ENCODE data around the gene ADRA2B. TPM values are rescaled to one million over a fixed set of nuclear protein-coding genes. Genes with fewer than 3 reads are reported as not detected.
"Not testable (repeated sequence)": the region's sequence is repeated elsewhere in the genome, so short reads cannot be mapped to it uniquely, and the experiment has no call there.

The ADRA2B gene
- total RNA-seq, 1 donor from 2014 or later, result 0.32 TPM

DNA sequence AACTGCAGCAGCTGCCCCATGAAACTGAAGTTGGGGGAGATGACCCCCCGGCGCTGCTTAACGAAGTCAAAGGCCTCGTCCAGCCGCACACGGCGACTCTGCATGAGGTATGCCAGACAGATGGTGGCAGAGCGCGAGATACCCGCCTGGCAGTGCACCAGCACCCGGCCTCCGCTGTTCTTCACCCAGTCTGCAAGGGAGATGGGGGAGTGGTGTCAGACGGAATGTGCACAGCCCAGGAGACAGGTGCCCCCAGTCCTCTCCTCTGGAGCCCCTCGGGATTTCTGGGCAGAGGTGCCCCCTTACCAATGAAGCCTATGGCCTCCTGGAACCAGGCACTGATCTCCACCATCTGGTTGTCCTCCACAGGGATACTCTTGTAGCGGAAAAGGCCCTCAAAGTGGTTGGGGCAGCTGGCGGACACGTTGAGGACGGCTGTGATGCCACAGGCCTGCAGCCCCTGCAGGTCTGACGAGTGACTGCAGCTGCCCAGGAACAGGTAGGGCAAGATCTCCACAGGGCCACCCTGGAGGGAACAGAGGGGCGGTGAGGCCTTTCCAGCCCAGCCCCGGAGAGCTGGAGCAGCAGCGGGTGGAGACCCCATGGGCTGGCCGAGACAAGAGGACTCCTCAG, 27.6 kb upstream of the ADRA2B start:
- ATAC-seq (no peak), DNase-seq (peak; percentile 44)
- peaks cover 5% of the 10 kb centered on the region for H3K27me3 ChIP-seq (ENCODE audit: low read depth)
- TF ChIP-seq, protein P1, sequence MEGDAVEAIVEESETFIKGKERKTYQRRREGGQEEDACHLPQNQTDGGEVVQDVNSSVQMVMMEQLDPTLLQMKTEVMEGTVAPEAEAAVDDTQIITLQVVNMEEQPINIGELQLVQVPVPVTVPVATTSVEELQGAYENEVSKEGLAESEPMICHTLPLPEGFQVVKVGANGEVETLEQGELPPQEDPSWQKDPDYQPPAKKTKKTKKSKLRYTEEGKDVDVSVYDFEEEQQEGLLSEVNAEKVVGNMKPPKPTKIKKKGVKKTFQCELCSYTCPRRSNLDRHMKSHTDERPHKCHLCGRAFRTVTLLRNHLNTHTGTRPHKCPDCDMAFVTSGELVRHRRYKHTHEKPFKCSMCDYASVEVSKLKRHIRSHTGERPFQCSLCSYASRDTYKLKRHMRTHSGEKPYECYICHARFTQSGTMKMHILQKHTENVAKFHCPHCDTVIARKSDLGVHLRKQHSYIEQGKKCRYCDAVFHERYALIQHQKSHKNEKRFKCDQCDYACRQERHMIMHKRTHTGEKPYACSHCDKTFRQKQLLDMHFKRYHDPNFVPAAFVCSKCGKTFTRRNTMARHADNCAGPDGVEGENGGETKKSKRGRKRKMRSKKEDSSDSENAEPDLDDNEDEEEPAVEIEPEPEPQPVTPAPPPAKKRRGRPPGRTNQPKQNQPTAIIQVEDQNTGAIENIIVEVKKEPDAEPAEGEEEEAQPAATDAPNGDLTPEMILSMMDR (IDR thresholded peaks at IDR 0.05), result no peak
- peaks cover 36% of the 10 kb centered on the region for H3K4me1 ChIP-seq
- H3K9me3 ChIP-seq, result no peaks in the 10 kb centered on the region
- intact Hi-C loops (cut with DNase I), result no loop called here
- no peaks in the 10 kb centered on the region for H3K36me3 ChIP-seq
- H3K27ac ChIP-seq, result no peak overlapping the region
- peak overlapping the region; percentile 64 for H3K4me3 ChIP-seq

DNA sequence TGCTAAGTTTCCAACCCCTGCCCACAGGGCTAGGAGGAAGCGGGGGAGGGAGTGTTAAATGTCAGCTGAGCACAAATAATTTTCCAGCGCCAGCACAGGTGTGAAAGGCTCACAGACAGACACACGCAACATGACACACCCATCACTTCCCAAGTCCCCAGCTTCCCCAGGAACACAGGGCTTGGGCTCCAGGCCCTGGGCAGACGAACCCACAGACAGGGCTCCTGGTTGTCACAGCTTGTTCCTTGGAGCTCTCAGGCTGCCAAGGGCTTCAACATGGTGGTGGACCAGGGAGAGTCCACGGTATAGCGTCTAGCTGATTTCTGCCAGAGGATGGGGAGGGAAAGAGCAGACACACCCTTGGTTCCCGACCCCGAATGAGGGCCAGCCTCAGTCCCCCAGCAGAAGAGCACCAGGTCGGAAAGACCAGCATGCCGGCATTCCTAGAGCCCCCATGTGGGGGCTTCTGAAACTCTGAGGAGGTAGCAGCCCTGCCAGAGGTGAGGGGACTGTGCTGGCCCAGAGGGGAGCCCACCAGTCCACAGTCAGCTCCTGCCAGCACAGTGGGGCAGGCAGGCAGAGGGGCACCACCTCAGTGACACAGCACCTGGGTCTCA, 27.0 kb upstream of the ADRA2B start:
- H3K4me1 ChIP-seq, result peaks cover 30% of the 10 kb centered on the region
- TF ChIP-seq, protein P1 (IDR thresholded peaks at IDR 0.05), result no peak
- peaks cover 5% of the 10 kb centered on the region for H3K27me3 ChIP-seq (ENCODE audit: low read depth)
- peak overlapping the region; percentile 64 for H3K4me3 ChIP-seq
- no peaks in the 10 kb centered on the region for H3K36me3 ChIP-seq
- H3K9me3 ChIP-seq, result no peaks in the 10 kb centered on the region
- H3K27ac ChIP-seq, result no peak overlapping the region
- DNase-seq (peak; percentile 23), ATAC-seq (no peak)
- intact Hi-C loops (cut with DNase I), result no loop called here

DNA sequence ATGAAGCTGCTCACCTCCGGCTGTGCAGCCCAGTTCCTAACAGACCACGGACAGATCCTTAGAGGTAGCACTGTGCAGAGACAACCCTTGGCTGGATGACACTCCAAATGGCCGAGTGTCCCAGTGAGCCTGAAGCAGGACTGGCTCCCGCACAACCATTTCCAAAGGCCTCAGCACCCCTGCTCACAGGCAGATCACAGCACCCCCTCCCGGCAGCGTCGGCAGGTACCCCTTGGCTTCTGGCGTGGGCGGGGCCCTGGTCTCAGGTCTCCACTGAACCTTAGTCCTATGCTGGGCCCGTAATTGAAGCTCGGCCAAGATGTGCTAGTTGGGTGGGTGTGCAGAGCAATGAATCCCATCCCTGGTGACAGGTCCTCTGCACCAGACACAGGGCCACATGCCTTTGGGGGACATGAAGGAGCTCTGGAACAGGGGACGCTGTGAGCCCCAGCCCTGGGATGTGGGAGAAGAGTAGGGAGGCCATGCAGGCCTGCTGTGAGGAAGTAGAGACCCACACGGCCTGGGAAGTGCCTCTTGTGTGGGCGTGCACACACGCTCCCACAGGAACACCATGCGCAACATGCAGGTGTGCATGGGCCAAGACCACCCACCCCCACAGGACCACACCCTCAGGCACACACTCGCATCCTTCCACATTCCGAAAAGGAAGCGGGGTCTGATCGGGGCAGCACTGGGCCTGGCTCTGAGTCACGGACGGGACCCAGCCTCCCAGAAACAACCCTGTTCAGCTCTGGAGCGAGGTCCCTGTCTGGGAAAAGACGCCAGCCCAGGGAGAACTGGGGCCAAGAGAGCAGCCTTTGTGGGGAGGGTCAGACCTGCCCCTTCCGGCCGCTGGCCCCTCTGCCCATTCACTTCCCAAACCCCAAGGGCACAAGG, 26.1 kb upstream of the ADRA2B start:
- DNase-seq (peak; percentile 37), ATAC-seq (no peak)
- H3K4me1 ChIP-seq, result peaks cover 25% of the 10 kb centered on the region
- no peaks in the 10 kb centered on the region for H3K9me3 ChIP-seq
- no peak overlapping the region for H3K4me3 ChIP-seq
- TF ChIP-seq, protein P1 (IDR thresholded peaks at IDR 0.05), result no peak
- H3K27ac ChIP-seq, result no peak overlapping the region
- intact Hi-C loops (cut with DNase I), result no loop called here
- no peaks in the 10 kb centered on the region for H3K36me3 ChIP-seq
- H3K27me3 ChIP-seq (ENCODE audit: low read depth), result peaks cover 12% of the 10 kb centered on the region

DNA sequence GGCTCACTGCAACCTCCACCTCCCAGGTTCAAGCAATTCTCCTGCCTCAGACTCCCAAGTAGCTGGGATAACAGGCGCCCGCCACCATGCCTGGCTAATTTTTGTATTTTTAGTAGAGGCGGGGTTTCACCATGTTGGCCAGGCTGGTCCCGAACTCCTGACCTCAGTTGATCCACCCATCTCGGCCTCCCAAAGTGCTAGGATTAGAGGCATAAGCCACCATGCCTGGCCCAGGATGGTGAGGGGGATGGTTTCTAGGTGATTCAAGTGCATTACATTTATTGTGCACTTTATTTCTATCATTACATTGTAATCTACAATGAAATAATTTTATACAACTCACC, 25.2 kb upstream of the ADRA2B start:
- H3K36me3 ChIP-seq; H3K27ac ChIP-seq; intact Hi-C loops (cut with DNase I); ATAC-seq; H3K9me3 ChIP-seq; H3K4me3 ChIP-seq: not testable (repeated sequence)
- DNase-seq, result peak; percentile 25
- H3K27me3 ChIP-seq (ENCODE audit: low read depth), result peaks cover 13% of the 10 kb centered on the region
- peaks cover 17% of the 10 kb centered on the region for H3K4me1 ChIP-seq

DNA sequence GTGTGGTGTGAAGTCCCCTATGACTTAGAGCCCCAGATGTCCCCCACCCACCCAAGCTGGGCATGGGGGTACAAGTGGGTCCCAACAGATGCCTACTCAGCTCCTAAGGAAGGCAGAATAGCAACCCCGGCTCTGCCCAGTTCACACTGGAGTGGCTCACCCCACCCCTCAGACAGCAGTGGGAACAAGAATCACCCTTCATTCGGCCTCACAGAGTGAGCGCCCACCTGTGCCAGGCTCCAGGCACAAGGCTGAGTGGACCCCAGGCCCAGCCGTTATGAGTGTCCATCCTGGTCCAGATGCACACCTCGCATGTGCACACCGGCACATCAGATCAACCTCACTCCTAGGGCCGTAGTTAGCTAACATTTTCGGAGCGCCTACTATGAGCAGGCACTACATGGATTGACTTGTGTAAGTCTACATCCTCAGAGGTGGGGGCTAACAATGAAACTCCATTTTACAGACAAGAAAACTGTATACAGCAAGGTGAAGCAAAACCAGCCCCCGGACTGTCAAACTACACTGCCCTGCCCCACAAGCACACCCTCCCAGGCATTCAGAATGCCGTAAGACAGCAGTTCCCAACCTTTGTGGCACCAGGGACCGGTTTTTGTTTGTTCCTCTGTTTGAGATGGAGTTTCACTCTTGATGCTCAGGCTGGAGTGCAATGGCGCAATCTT, 24.7 kb upstream of the ADRA2B start:
- H3K4me3 ChIP-seq, result no peak overlapping the region
- TF ChIP-seq, protein P1 (IDR thresholded peaks at IDR 0.05), result no peak
- intact Hi-C loops (cut with DNase I), result no loop called here
- H3K4me1 ChIP-seq, result peaks cover 12% of the 10 kb centered on the region
- H3K27me3 ChIP-seq (ENCODE audit: low read depth), result peaks cover 13% of the 10 kb centered on the region
- no peaks in the 10 kb centered on the region for H3K9me3 ChIP-seq
- DNase-seq (no peak), ATAC-seq (no peak)
- no peak overlapping the region for H3K27ac ChIP-seq
- no peaks in the 10 kb centered on the region for H3K36me3 ChIP-seq

All from lower lobe of right lung (tissue), 2 donors.